Nephron progenitor cell (in vitro differentiated cells): ENCODE results near the gene PBRM1.
"Not testable (repeated sequence)": the region's sequence is repeated elsewhere in the genome, so short reads cannot be mapped to it uniquely, and the experiment has no call there.

Source experiments
- DNase-seq: peaks from one replicate; pipeline ENCODE4 v3.0.0; 2021
- H3K27ac Mint-ChIP-seq: 2 replicates; pipeline ENCODE4 v1.8.0; 2021; ENCODE audit warnings: mild to moderate bottlenecking, moderate library complexity, mixed read lengths
- H3K27me3 Mint-ChIP-seq: 2 replicates; pipeline ENCODE4 v1.8.0; 2021; ENCODE audit warnings: mild to moderate bottlenecking, low read depth, mixed read lengths; ENCODE audit not compliant: poor library complexity
- H3K36me3 Mint-ChIP-seq: 2 replicates; pipeline ENCODE4 v1.8.0; 2021; ENCODE audit warnings: low read depth, mixed read lengths
- H3K4me1 Mint-ChIP-seq: 2 replicates; pipeline ENCODE4 v1.8.0; 2021; ENCODE audit warnings: mixed read lengths
- H3K4me3 Mint-ChIP-seq: 2 replicates; pipeline ENCODE4 v1.8.0; 2021; ENCODE audit warnings: mild to moderate bottlenecking, moderate library complexity, mixed read lengths
- H3K9me3 Mint-ChIP-seq: 2 replicates; pipeline ENCODE4 v1.8.0; 2021; ENCODE audit warnings: mild to moderate bottlenecking, moderate library complexity, mixed read lengths
- CTCF ChIP-seq: fragments of 200-600 bp; sonication (generic); IDR thresholded peaks from 2 replicates; pipeline ENCODE4 v1.5.0; 2021; ENCODE audit warnings: antibody characterized with exemption

Gene PBRM1

GRCh38 chr3:52679811-52680210 lies 5.9 kb downstream of the PBRM1 start:
- no peak for TF ChIP-seq CTCF
- Mint-ChIP-seq H3K4me1 (peaks cover 35% of the 10 kb centered on the region), H3K9me3 (no peaks in the 10 kb centered on the region), H3K4me3 (no peak overlapping the region), H3K36me3 (peaks cover 61% of the 10 kb centered on the region), H3K27ac (no peak overlapping the region), H3K27me3 (no peaks in the 10 kb centered on the region)
- no peak for DNase-seq

GRCh38 chr3:52679199-52679538 lies 6.5 kb downstream of the PBRM1 start:
- no peak for DNase-seq
- Mint-ChIP-seq H3K9me3 (no peaks in the 10 kb centered on the region), H3K4me3 (no peak overlapping the region), H3K27me3 (no peaks in the 10 kb centered on the region), H3K4me1 (peaks cover 29% of the 10 kb centered on the region), H3K27ac (no peak overlapping the region), H3K36me3 (peaks cover 64% of the 10 kb centered on the region)
- TF ChIP-seq CTCF = no peak

DNA sequence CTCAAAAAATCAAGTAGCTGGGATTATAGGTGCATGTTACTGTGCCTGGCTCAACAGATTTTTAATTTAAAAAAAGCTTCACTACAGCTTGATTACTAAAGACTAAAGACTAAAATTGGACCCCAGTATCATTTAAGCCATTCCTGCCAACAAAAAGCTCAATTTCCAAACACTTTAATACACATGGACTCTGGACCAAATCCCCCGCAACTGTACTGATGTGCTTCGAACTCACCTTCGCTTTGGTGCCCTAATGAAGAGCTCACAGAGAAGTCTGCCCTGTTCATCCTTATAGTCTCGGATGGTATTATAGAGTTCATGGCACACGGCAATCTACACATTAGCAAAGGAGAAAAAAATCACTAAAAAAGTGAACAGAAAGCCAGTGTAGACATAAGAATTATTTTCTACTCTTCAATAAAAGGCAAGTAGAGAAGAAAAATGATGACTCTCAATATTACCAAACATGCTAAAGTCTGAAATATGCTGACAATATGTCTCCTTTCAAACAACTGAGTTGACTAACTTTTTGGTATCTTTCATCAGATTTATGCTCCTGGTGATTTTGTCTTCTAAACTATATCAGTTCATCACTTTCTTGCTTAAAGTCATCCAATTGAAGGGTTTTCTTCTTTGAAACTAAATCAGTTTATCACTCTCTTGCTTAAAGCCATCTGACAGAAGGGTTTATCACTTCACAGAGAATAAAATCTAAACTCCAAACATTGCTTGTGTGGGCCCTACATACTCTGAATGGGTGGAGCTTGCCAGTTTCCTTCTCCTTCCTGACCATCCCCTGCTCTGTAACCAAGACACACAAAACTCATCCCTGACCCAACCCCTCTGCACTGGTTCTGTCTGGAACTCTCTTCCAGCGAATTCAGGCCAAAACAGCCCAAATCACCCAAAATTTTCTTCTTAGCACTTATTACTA lies 7.2 kb downstream of the PBRM1 start:
- Mint-ChIP-seq H3K4me1 (peaks cover 23% of the 10 kb centered on the region), H3K9me3 (no peaks in the 10 kb centered on the region), H3K27ac (no peak overlapping the region), H3K4me3 (no peak overlapping the region), H3K36me3 (peaks cover 70% of the 10 kb centered on the region), H3K27me3 (no peaks in the 10 kb centered on the region)
- no peak for TF ChIP-seq CTCF
- no peak for DNase-seq

GRCh38 chr3:52676201-52676600 lies 9.5 kb downstream of the PBRM1 start:
- not testable (repeated sequence) for DNase-seq, H3K27me3 Mint-ChIP-seq, H3K4me1 Mint-ChIP-seq, H3K4me3 Mint-ChIP-seq, H3K27ac Mint-ChIP-seq, H3K9me3 Mint-ChIP-seq
- peaks cover 88% of the 10 kb centered on the region for H3K36me3 Mint-ChIP-seq

GRCh38 chr3:52671676-52672075 lies 14.0 kb downstream of the PBRM1 start:
- peaks cover 76% of the 10 kb centered on the region for H3K36me3 Mint-ChIP-seq
- H3K4me1 Mint-ChIP-seq = no peaks in the 10 kb centered on the region
- no peaks in the 10 kb centered on the region for H3K9me3 Mint-ChIP-seq
- no peak for DNase-seq
- no peak for TF ChIP-seq CTCF
- no peak overlapping the region for H3K27ac Mint-ChIP-seq
- no peak overlapping the region for H3K4me3 Mint-ChIP-seq
- H3K27me3 Mint-ChIP-seq = no peaks in the 10 kb centered on the region

DNA sequence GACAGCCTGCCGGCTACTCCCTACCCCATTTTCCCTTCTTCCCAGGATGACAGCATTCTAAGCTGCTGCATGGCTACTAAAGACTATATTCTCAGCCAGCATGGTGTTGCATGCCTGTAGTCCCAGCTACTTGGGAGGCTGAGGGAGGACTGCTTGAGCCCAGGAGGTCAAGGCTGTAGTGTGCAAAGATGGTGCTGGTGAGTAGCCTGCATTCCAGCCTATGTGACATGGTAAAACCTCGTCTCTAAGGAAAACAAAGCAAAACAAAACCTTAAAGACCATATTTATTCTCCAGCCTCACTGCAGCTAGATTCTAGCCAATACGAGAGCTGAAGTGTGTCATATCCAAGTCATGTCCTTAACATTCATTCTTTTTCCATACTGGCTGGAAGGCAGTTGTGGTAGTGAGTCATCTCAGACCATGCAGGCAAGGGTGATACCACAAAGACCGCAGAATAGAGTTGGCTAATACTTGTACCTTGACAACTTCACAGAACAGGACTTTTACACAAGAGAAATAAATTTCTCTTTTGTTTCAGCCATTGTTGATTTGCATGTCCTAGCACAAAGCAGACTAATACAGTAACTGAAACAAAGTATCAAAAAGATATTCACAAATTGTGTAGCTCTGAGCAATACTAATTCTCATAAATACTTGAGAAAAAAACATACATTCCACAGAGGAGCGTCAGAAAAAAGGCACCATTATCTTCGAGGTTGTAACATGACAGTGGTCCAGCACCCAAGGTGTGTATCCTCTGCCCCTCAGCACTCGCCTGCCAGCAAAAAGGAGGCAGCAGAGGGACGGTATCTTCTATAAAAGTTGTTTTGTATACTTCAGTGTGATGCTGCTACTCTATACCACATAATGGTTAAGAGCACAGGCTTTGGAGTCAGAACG lies 14.8 kb downstream of the PBRM1 start:
- TF ChIP-seq CTCF = no peak
- H3K4me3 Mint-ChIP-seq = no peak overlapping the region
- peak overlapping the region; percentile 69 for H3K27ac Mint-ChIP-seq
- H3K9me3 Mint-ChIP-seq = no peaks in the 10 kb centered on the region
- H3K36me3 Mint-ChIP-seq = peaks cover 76% of the 10 kb centered on the region
- H3K4me1 Mint-ChIP-seq = no peaks in the 10 kb centered on the region
- no peaks in the 10 kb centered on the region for H3K27me3 Mint-ChIP-seq
- DNase-seq = no peak
